ENCODE results near the gene CLEC11A.
A peak's percentile ranks its signal among the peaks of the same experiment; 100 is the strongest.

The CLEC11A gene

DNA sequence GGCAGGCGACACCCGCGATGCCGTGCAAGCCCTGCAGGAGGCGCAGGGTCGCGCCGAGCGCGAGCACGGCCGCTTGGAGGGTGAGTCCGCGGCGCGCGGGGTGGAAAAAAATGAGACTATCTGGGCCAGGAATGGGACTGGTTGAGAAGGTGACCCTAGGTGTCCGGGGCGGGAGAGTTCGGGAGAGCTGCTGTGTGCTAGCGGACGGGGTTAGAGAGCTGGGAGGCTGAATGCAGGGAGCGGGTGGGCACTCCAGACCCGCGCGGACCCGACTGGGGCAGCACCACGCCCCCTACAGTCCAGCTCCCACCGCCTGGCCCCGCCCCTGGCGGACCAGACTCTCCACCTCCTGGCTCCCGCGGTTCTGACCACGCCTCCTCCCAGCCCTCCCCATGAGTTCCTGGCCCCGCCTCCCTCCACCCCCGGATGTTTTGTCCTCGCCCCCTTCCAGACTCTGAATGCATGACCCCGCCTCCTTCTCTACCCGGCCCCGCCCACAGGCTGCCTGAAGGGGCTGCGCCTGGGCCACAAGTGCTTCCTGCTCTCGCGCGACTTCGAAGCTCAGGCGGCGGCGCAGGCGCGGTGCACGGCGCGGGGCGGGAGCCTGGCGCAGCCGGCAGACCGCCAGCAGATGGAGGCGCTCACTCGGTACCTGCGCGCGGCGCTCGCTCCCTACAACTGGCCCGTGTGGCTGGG lies 1.5 kb downstream of the CLEC11A start:
- peak overlapping the region; percentile 73 for H3K27ac ChIP-seq (ENCODE audit: low read depth, low read length)
- H3K4me3 ChIP-seq (ENCODE audit: low read depth, low read length), result peak overlapping the region; percentile 76
- H3K9ac ChIP-seq (ENCODE audit: low read depth, low read length), result peak overlapping the region; percentile 18
- H3K27me3 ChIP-seq (ENCODE audit: control insufficient read depth, insufficient read depth, low read length), result peaks cover 47% of the 10 kb centered on the region
- no peaks in the 10 kb centered on the region for H3K36me3 ChIP-seq (ENCODE audit: control insufficient read depth, insufficient read depth, low read length)
- peaks cover 11% of the 10 kb centered on the region for H3K4me1 ChIP-seq (ENCODE audit: control insufficient read depth, insufficient read depth, low read length)
- no peaks in the 10 kb centered on the region for H3K9me3 ChIP-seq (ENCODE audit: control insufficient read depth, insufficient read depth, low read length)

GRCh38 chr19:50725218-50725910 lies 2.2 kb downstream of the CLEC11A start:
- no peaks in the 10 kb centered on the region for H3K9me3 ChIP-seq (ENCODE audit: control insufficient read depth, insufficient read depth, low read length)
- H3K4me3 ChIP-seq (ENCODE audit: low read depth, low read length), result peak overlapping the region; percentile 76
- peaks cover 42% of the 10 kb centered on the region for H3K27me3 ChIP-seq (ENCODE audit: control insufficient read depth, insufficient read depth, low read length)
- peaks cover 11% of the 10 kb centered on the region for H3K4me1 ChIP-seq (ENCODE audit: control insufficient read depth, insufficient read depth, low read length)
- H3K27ac ChIP-seq (ENCODE audit: low read depth, low read length), result peak overlapping the region; percentile 73
- H3K36me3 ChIP-seq (ENCODE audit: control insufficient read depth, insufficient read depth, low read length), result no peaks in the 10 kb centered on the region
- peak overlapping the region; percentile 18 for H3K9ac ChIP-seq (ENCODE audit: low read depth, low read length)

GRCh38 chr19:50725911-50726230 lies 2.7 kb downstream of the CLEC11A start:
- Histone ChIP-seq H3K4me1 (ENCODE audit: control insufficient read depth, insufficient read depth, low read length) (peaks cover 11% of the 10 kb centered on the region), H3K27me3 (ENCODE audit: control insufficient read depth, insufficient read depth, low read length) (peaks cover 38% of the 10 kb centered on the region), H3K36me3 (ENCODE audit: control insufficient read depth, insufficient read depth, low read length) (no peaks in the 10 kb centered on the region), H3K4me3 (ENCODE audit: low read depth, low read length) (peak overlapping the region; percentile 76), H3K9me3 (ENCODE audit: control insufficient read depth, insufficient read depth, low read length) (no peaks in the 10 kb centered on the region), H3K27ac (ENCODE audit: low read depth, low read length) (no peak overlapping the region), H3K9ac (ENCODE audit: low read depth, low read length) (no peak overlapping the region)

GRCh38 chr19:50728084-50728737 lies 5.0 kb downstream of the CLEC11A start:
- peak overlapping the region; percentile 38 for H3K4me3 ChIP-seq (ENCODE audit: low read depth, low read length)
- no peaks in the 10 kb centered on the region for H3K9me3 ChIP-seq (ENCODE audit: control insufficient read depth, insufficient read depth, low read length)
- H3K27ac ChIP-seq (ENCODE audit: low read depth, low read length), result peak overlapping the region; percentile 31
- H3K4me1 ChIP-seq (ENCODE audit: control insufficient read depth, insufficient read depth, low read length), result peaks cover 11% of the 10 kb centered on the region
- no peaks in the 10 kb centered on the region for H3K36me3 ChIP-seq (ENCODE audit: control insufficient read depth, insufficient read depth, low read length)
- H3K27me3 ChIP-seq (ENCODE audit: control insufficient read depth, insufficient read depth, low read length), result peaks cover 19% of the 10 kb centered on the region
- no peak overlapping the region; the same call in 1 of the 2 replicates for H3K9ac ChIP-seq (ENCODE audit: low read depth, low read length)

DNA sequence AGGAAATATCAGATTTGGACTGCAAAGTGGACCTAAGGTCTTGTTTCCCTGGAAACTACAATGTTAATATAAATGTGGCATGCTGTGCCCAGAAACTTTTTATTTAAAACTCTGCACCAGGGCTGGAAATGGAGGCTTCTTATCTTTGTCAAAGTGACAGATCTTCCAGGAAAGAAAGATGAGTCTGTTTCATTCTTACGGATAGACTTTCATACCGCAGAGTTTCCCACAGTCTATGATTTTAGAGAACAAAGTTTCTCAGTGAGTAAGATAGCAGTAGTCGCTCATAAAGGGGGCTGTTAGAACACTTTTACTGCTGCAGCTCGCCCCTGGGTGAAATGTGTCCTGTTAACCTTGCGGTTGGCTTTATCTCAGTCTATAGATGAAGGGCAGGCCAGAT lies 6.7 kb downstream of the CLEC11A start:
- peaks cover 8% of the 10 kb centered on the region for H3K27me3 ChIP-seq (ENCODE audit: control insufficient read depth, insufficient read depth, low read length)
- H3K4me3 ChIP-seq (ENCODE audit: low read depth, low read length), result no peak overlapping the region
- H3K4me1 ChIP-seq (ENCODE audit: control insufficient read depth, insufficient read depth, low read length), result peaks cover 11% of the 10 kb centered on the region
- no peaks in the 10 kb centered on the region for H3K36me3 ChIP-seq (ENCODE audit: control insufficient read depth, insufficient read depth, low read length)
- no peak overlapping the region for H3K9ac ChIP-seq (ENCODE audit: low read depth, low read length)
- H3K9me3 ChIP-seq (ENCODE audit: control insufficient read depth, insufficient read depth, low read length), result no peaks in the 10 kb centered on the region
- H3K27ac ChIP-seq (ENCODE audit: low read depth, low read length), result no peak overlapping the region

GRCh38 chr19:50735869-50736268 lies 12.7 kb downstream of the CLEC11A start:
- H3K9ac ChIP-seq (ENCODE audit: low read depth, low read length), result no peak overlapping the region
- no peaks in the 10 kb centered on the region for H3K27me3 ChIP-seq (ENCODE audit: control insufficient read depth, insufficient read depth, low read length)

DNA sequence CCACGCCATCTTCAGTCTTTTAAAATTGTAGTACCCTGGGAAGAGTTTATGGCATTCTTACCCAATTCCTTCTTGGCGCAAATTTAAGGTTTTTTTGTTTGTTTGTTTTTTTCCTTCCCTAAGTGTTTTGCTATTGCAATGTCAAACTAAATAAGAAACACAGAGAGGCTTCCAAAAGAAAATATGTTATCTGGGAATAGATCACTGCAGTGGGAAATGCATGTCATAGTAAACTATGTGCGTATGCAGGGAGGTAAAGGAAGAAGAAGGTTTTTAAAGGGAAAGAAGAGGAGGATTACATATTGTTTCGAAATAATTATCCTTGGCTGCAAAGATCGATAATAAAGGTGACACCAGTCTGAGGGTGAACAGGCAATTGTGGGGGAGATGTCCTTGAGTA lies 13.2 kb downstream of the CLEC11A start:
- no peaks in the 10 kb centered on the region for H3K36me3 ChIP-seq (ENCODE audit: control insufficient read depth, insufficient read depth, low read length)
- H3K4me1 ChIP-seq (ENCODE audit: control insufficient read depth, insufficient read depth, low read length), result no peaks in the 10 kb centered on the region
- no peak overlapping the region for H3K9ac ChIP-seq (ENCODE audit: low read depth, low read length)
- no peak overlapping the region for H3K27ac ChIP-seq (ENCODE audit: low read depth, low read length)
- H3K4me3 ChIP-seq (ENCODE audit: low read depth, low read length), result no peak overlapping the region
- no peaks in the 10 kb centered on the region for H3K27me3 ChIP-seq (ENCODE audit: control insufficient read depth, insufficient read depth, low read length)
- H3K9me3 ChIP-seq (ENCODE audit: control insufficient read depth, insufficient read depth, low read length), result no peaks in the 10 kb centered on the region

More at GRCh38 chr19:50735869-50736268, 12.7 kb downstream of the CLEC11A start:
- H3K27ac ChIP-seq (ENCODE audit: low read depth, low read length), result no peak overlapping the region
- H3K4me3 ChIP-seq (ENCODE audit: low read depth, low read length), result no peak overlapping the region
- no peaks in the 10 kb centered on the region for H3K36me3 ChIP-seq (ENCODE audit: control insufficient read depth, insufficient read depth, low read length)
- no peaks in the 10 kb centered on the region for H3K4me1 ChIP-seq (ENCODE audit: control insufficient read depth, insufficient read depth, low read length)
- no peaks in the 10 kb centered on the region for H3K9me3 ChIP-seq (ENCODE audit: control insufficient read depth, insufficient read depth, low read length)

DNA sequence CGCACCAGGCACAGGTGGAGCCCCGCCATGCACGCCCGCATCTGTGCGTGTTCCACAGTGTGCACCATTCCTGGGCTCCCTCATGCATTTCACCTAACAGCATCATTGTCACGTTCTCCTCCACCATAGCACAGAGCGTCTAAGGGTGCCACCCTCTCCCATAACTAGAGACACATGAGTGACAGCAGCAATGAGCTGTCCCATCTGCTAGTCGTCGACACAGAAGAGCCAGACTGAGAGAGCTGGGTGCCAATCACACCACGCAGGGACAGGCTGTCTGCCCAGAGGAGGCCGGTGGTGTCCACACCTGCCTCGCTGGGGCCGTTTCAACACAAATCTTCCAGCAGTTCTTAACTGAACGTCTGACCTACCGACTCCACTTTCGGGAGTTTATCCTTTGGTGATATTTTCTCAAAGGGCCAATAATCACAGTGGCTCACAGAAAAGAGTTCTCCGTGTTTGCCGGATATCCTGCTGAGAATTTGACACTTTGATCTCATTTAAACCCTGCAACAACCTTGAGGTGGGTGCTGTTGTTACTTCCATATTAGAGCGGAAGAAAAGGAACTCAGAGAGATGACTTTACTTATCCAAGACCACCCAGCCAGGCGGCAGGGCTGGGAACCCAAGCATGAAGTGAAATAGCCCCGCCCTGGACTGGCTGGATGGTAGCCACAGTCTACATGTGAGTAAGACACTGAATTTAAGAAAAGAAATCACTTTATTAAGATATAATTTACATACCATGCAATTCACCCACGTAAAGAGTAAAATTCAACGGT lies 16.2 kb downstream of the CLEC11A start:
- Histone ChIP-seq H3K4me3 (ENCODE audit: low read depth, low read length) (no peak overlapping the region), H3K27me3 (ENCODE audit: control insufficient read depth, insufficient read depth, low read length) (no peaks in the 10 kb centered on the region), H3K9me3 (ENCODE audit: control insufficient read depth, insufficient read depth, low read length) (peaks cover 4% of the 10 kb centered on the region; the same call in 1 of the 2 replicates), H3K9ac (ENCODE audit: low read depth, low read length) (no peak overlapping the region), H3K27ac (ENCODE audit: low read depth, low read length) (no peak overlapping the region), H3K4me1 (ENCODE audit: control insufficient read depth, insufficient read depth, low read length) (no peaks in the 10 kb centered on the region), H3K36me3 (ENCODE audit: control insufficient read depth, insufficient read depth, low read length) (no peaks in the 10 kb centered on the region)

GRCh38 chr19:50739914-50740426 lies 16.8 kb downstream of the CLEC11A start:
- H3K9ac ChIP-seq (ENCODE audit: low read depth, low read length), result no peak overlapping the region
- H3K4me3 ChIP-seq (ENCODE audit: low read depth, low read length), result no peak overlapping the region
- H3K36me3 ChIP-seq (ENCODE audit: control insufficient read depth, insufficient read depth, low read length), result no peaks in the 10 kb centered on the region
- no peaks in the 10 kb centered on the region for H3K27me3 ChIP-seq (ENCODE audit: control insufficient read depth, insufficient read depth, low read length)
- no peak overlapping the region for H3K27ac ChIP-seq (ENCODE audit: low read depth, low read length)
- H3K9me3 ChIP-seq (ENCODE audit: control insufficient read depth, insufficient read depth, low read length), result peaks cover 4% of the 10 kb centered on the region; the same call in 1 of the 2 replicates
- no peaks in the 10 kb centered on the region for H3K4me1 ChIP-seq (ENCODE audit: control insufficient read depth, insufficient read depth, low read length)

GRCh38 chr19:50741179-50741933 lies 18.2 kb downstream of the CLEC11A start:
- no peaks in the 10 kb centered on the region for H3K4me1 ChIP-seq (ENCODE audit: control insufficient read depth, insufficient read depth, low read length)
- H3K9me3 ChIP-seq (ENCODE audit: control insufficient read depth, insufficient read depth, low read length), result peaks cover 4% of the 10 kb centered on the region; the same call in 1 of the 2 replicates
- no peaks in the 10 kb centered on the region for H3K27me3 ChIP-seq (ENCODE audit: control insufficient read depth, insufficient read depth, low read length)
- no peaks in the 10 kb centered on the region for H3K36me3 ChIP-seq (ENCODE audit: control insufficient read depth, insufficient read depth, low read length)
- no peak overlapping the region for H3K4me3 ChIP-seq (ENCODE audit: low read depth, low read length)
- H3K27ac ChIP-seq (ENCODE audit: low read depth, low read length), result no peak overlapping the region
- no peak overlapping the region for H3K9ac ChIP-seq (ENCODE audit: low read depth, low read length)

All from HUES48 (cell line).